Medulla oblongata (tissue), 1 donor: Measurements from ENCODE around the gene TSPEAR.
"Not testable (repeated sequence)": the region's sequence is repeated elsewhere in the genome, so short reads cannot be mapped to it uniquely, and the experiment has no call there.

Experiments
- DNase-seq: peaks from one replicate; pipeline ENCODE4 v3.0.0-alpha.2; 2015; ENCODE audit errors: extremely low spot score

Gene TSPEAR

GRCh38 chr21:44603911-44604310, 107.5 kb downstream of the TSPEAR start:
- no peak for DNase-seq

GRCh38 chr21:44603109-44603875, 108.1 kb downstream of the TSPEAR start:
- DNase-seq: no peak

- DNase-seq: no peak
Observed at GRCh38 chr21:44602463-44602850, 108.9 kb downstream of the TSPEAR start.

- no peak for DNase-seq
Observed at GRCh38 chr21:44601596-44602462, 109.5 kb downstream of the TSPEAR start.

- not testable (repeated sequence) for DNase-seq
Observed at GRCh38 chr21:44601091-44601490, 110.3 kb downstream of the TSPEAR start.

- not testable (repeated sequence) for DNase-seq
Observed at GRCh38 chr21:44600118-44600978, 111.0 kb downstream of the TSPEAR start, which contains the start of gene KRTAP10-7. Gene KRTAP10-7, plus strand, starts transcription at chr21:44600597. Its CDS starts 25 bp downstream, at chr21:44600622.

GRCh38 chr21:44599264-44600029, 111.9 kb downstream of the TSPEAR start:
- DNase-seq: no peak

- DNase-seq: no peak
Observed at GRCh38 chr21:44598061-44598460, 113.3 kb downstream of the TSPEAR start.

GRCh38 chr21:44596068-44596725, 115.2 kb downstream of the TSPEAR start:
- no peak for DNase-seq

GRCh38 chr21:44595524-44595923, 115.8 kb downstream of the TSPEAR start:
- no peak for DNase-seq

GRCh38 chr21:44594406-44594916, 116.9 kb downstream of the TSPEAR start:
- DNase-seq: no peak

- DNase-seq: no peak
Observed at GRCh38 chr21:44593598-44594405, 117.6 kb downstream of the TSPEAR start.

- DNase-seq: no peak
Observed at GRCh38 chr21:44592446-44593311, 118.7 kb downstream of the TSPEAR start, which contains the start of gene KRTAP10-6. Gene KRTAP10-6, minus strand, starts transcription at chr21:44592505. Its CDS starts 21 bp downstream, at chr21:44592484.

GRCh38 chr21:44591801-44592130, 119.6 kb downstream of the TSPEAR start:
- DNase-seq: not testable (repeated sequence)

- DNase-seq: not testable (repeated sequence)
Observed at GRCh38 chr21:44590897-44591800, 120.2 kb downstream of the TSPEAR start.

- no peak for DNase-seq
Observed at GRCh38 chr21:44590311-44590721, 121.1 kb downstream of the TSPEAR start.

- DNase-seq: no peak
Observed at GRCh38 chr21:44589586-44590305, 121.6 kb downstream of the TSPEAR start.
